Breast epithelium (tissue), 3 donors: ENCODE data around the gene TRIM43.
"Not testable (repeated sequence)": the region's sequence is repeated elsewhere in the genome, so short reads cannot be mapped to it uniquely, and the experiment has no call there.

ENCODE experiments used
- CTCF ChIP-seq, 3 donors: fragments of 450-650 bp; IDR thresholded peaks; one replicate each; pipeline ENCODE4 v1.5.1; 2016 to 2017; ENCODE audit warnings: antibody characterized with exemption in 3 of 3, mild to moderate bottlenecking in 3 of 3, moderate library complexity in 3 of 3
- POLR2A ChIP-seq: fragments of 450-650 bp; IDR thresholded peaks from one replicate; pipeline ENCODE4 v1.6.1; 2016; ENCODE audit warnings: antibody characterized with exemption, mild to moderate bottlenecking, moderate library complexity
- POLR2AphosphoS5 ChIP-seq, 3 donors: sonication (generic); formaldehyde crosslinking; IDR thresholded peaks; one replicate each; pipeline ENCODE4 v1.6.1; 2017; ENCODE audit warnings: antibody characterized with exemption in 3 of 3

DNA sequence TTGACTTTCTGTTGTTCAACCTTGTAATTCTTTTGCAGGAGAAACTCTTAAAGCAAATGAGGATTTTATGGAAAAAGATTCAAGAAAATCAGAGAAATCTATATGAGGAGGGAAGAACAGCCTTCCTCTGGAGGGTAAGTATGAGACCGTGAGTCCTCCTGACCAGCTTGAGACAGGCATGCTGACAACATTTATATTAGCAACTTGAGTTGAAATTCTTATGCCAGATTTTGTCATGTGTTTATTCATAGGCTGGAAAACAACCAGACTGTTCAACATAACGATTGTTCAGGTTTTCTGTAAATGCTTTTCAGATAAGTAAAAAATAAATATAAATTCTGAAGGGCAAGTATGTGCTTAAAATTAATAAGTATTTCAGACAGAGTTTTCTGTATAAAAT, 3.2 kb downstream of the TRIM43 start:
- TF ChIP-seq POLR2AphosphoS5 (IDR thresholded peaks at IDR 0.05); CTCF (IDR thresholded peaks at IDR 0.05); POLR2A: not testable (repeated sequence)
